ENCODE measurements around the gene FIZ1.

Gene FIZ1

GRCh38 chr19:55614711-55615542, 15.6 kb upstream of the FIZ1 start:
- no peak for DNase-seq (ENCODE audit: low read depth in 2 of 3, low spot score in 2 of 3)

GRCh38 chr19:55613930-55614710, 14.8 kb upstream of the FIZ1 start:
- DNase-seq (ENCODE audit: low read depth in 2 of 3, low spot score in 2 of 3), result no peak

DNA sequence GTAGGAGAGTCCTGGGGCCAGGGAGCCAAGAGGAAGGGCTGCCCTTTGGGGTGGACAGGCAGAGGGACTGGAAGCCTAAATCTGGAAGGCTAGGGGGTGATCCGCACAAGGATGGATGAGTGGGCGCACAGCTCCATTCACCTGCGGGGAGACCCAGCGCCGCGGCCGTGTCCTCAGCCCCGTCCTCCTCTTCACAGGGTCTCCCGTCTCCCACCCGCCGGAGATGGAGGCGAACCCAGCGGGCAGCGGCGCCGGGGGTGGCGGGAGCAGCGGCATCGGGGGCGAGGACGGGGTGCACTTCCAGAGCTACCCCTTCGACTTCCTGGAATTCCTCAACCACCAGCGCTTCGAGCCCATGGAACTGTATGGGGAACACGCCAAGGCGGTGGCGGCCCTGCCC, 14.1 kb upstream of the FIZ1 start:
- no peak for DNase-seq (ENCODE audit: low read depth in 2 of 3, low spot score in 2 of 3)

DNA sequence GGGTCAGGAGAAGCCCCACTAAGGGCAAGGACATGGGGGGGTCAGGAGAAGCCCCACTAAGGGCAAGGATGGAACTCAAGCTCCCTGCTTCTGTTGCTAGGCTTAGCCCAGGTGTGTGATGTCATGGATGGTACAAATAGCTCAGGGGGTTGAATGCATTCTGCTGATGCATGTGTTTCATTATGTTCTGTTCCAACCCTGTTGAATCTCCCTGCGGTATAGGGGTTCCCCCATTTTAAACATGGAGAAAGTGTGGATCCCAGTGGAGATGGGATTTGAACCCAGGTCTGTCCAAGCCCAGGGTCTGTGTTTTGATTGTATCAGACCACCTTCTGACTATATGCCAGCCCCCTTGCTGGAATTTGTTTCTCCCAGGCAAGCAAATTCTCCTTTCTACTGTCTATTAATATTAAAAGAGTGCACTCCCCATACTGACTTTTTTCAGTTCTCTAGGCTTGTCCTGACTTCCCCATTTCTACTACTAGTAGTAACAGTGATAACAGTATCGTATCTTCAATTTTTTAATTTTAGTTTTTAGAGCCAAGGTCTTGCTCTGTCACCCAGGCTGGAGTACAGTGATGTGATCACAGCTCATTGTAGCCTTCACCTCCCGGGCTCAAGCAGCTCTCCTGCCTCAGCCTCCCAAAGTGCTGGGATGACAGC, 12.8 kb upstream of the FIZ1 start:
- no peak for DNase-seq (ENCODE audit: low read depth in 2 of 3, low spot score in 2 of 3)

DNA sequence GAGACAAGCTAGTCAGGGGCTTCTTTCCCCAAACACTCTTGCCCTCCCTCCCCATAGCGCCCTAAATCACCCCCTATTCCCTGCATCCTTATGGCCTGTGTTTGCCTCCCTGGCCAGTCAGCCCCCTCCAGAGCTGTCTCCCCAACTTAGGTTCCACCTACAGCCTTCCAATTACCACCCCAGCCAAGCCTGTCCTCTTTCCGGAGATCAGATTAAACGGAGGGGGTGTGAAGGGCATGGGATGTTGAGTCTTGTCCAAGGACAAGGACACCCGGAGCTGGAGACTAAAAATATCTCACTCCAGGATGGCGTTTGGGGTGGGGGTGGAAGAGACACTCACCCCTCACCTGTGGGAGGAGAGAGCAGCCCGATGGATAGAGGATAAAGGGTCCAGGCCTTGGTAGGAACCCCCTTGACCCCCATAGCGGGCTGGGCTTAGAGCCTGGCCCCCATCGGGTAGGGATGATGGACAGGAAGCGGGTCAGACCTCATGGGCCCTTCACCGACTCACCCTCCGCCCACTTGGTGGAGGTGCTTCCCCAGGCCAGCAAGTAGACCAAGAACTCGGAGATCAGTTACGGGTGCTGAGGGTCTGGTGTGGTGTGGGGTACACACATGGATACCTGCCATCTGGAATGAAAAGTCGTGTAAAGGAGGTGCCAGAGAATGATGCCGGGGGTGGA, 12.1 kb upstream of the FIZ1 start:
- no peak for DNase-seq (ENCODE audit: low read depth in 2 of 3, low spot score in 2 of 3)

DNA sequence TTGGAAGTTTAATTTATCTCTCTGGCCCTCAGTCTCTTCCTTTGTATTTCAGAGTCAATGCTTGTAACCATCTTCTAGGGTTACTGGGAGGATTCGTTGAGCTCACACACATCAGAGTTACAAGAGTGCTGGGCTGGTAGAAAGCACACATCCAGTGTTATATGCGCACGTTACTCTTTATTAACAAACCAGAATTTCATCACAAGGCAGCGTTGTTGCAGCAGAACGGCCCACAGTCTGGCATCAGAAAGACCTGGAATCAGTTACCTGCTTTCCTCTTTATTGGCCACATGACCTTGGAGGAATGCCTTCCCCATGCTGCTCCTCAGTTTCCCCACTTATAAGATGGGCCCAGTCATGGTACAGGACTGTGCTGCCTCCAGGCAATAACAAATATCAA, 10.0 kb upstream of the FIZ1 start:
- no peak for DNase-seq (ENCODE audit: low read depth in 2 of 3, low spot score in 2 of 3)

DNA sequence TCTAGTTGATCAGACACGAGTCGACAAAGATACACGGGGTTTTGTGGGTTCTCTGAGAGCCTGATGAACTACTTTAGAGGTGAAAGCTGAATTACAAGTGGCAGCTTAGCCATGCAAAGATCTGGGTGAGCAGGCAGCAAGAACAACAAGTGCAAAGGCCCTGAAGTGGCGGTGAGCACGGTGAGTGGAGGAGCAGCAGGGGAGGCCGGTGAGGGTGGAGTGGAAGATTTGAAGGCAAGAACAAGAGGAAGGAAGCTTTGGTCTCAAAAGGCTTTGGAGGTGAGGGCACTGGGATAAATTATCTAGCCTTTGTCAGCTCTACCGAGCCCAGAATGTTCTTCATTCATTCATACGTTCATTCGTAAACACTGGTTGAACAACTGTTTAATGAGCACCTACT, 7.5 kb upstream of the FIZ1 start:
- DNase-seq (ENCODE audit: low read depth in 2 of 3, low spot score in 2 of 3), result no peak

DNA sequence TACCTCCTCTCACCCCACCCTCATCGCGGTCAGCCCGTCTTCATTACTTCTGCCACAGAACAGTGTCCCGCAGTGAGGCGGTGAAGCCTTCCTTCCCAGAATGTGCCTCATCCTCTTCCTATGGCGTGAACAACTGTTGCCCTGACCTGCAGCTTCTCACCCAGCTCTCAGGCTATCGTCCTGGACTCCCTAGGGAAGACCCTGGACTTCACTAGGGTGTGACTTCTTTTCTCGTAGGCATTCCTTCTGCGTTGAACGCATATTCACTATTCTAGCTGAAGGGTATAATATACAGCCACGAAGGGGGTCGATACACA, 7.1 kb upstream of the FIZ1 start:
- DNase-seq (ENCODE audit: low read depth in 2 of 3, low spot score in 2 of 3), result no peak

DNA sequence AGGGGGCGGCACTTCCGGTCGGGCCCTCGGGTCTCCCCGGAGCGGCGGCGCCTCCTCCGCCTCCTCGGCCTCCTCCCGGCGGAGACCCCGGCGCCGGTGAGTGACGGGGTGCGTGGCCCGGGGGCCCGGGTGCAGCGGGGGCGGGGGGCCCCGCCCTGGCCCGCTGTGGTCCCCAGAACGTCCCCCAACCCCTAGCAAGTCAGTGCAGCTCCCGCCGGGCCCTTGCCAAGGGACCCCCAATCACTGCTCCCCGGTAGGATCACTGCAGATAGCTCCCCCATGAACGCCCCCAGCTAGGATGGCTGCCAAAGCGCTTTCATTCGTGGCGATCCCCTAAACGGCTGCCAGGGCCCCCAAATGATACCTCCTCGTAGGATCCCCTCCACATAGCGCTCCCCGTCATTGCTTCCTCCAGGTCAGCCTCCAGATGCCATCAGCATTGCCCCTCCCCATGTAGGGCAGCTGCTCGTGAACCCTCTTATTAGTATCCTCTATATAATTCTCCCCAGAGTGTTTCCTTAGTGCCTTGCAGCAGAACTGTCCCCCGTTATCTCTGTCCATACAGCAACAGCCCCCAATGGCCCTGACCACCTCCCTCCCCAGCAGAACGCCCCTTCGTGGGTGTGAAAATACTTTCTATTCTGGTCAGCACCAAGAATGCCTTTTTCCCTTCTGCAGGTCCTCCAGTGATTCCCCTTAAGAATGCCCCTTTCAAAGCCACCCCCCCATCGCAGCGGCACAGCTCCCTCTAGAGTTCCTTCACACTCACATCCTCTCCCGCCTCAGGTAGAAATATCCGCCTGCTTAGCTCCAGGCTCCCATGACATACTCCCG, 6.5 kb upstream of the FIZ1 start, which contains the start of gene ZNF865:
TSS of gene ZNF865 (plus strand) at position 11 of the 834 bp plus-strand sequence. CDS start 7,972 bp downstream, outside the sequence.
- peak in 2 of 3 experiments; percentile 33 to 51 for DNase-seq (ENCODE audit: low read depth in 2 of 3, low spot score in 2 of 3)

DNA sequence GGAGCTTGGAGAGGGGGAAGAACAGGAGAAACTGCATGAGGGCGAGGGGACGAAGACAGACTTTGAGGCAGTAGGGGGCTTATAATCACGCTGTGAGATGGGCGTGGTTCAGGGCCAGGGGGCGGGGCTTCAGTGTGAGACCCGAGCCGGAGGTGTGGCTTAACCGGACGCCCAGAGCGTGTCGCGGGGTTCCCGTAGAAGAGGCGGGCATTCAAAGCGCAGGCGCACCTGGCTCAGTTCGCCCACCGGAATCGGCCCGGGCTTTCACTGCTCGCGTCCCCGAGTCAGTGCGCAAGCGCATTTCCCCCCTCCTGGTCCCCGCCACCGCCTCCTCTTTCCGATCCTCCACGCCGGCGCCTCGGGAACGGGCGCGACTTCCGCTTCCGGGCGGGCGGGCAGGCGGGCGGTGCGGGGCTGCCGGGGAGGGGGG, 5.9 kb upstream of the FIZ1 start:
- DNase-seq (ENCODE audit: low read depth in 2 of 3, low spot score in 2 of 3), result peak; percentile 91 to 99 (median 97)

- DNase-seq (ENCODE audit: low read depth in 2 of 3, low spot score in 2 of 3), result no peak
These were observed 4.4 kb upstream of the FIZ1 start for GRCh38 chr19:55603581-55604292.

DNA sequence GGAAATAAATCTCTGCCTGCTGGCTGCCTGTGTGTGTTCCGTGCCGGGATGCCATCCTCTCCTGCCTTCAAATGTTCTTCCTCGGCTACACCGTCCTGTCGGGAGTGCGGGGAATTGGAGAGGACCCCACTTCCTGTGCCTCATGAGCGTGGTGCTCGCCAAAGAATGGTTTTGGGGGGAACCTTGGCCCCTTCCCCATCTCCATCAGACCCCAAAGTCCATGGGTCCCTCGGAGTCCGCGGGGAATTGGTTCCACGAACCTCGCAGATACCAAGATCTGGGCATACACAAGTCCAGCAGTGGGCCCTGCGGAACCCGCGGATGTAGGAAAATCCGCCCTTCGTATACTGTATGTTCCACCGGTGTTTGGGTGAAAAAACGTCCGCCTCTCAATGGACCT, 3.8 kb upstream of the FIZ1 start:
- no peak for DNase-seq (ENCODE audit: low read depth in 2 of 3, low spot score in 2 of 3)

GRCh38 chr19:55602104-55603001, 3.0 kb upstream of the FIZ1 start:
- DNase-seq (ENCODE audit: low read depth in 2 of 3, low spot score in 2 of 3), result no peak

GRCh38 chr19:55601084-55601483, 1.8 kb upstream of the FIZ1 start:
- DNase-seq (ENCODE audit: low read depth in 2 of 3, low spot score in 2 of 3), result no peak

DNA sequence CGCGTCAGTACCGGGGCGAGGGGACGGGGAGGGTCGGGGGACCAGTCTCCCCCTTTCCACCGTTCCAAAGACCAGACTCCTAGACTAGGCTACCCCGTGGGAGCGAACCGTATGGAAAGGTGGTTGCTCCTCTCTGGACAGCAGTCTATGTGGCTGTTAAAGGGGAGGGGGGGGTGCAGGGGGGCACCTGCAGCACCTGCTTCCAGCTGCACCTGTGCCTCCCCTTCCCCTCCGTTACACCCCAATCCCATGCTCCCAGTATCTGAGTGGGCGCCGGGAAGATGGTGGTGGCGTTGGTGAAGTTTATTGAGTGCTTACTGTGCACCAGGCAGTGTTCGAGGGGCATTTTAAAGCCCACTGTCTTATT, 1.3 kb upstream of the FIZ1 start:
- DNase-seq (ENCODE audit: low read depth in 2 of 3, low spot score in 2 of 3), result no peak

DNA sequence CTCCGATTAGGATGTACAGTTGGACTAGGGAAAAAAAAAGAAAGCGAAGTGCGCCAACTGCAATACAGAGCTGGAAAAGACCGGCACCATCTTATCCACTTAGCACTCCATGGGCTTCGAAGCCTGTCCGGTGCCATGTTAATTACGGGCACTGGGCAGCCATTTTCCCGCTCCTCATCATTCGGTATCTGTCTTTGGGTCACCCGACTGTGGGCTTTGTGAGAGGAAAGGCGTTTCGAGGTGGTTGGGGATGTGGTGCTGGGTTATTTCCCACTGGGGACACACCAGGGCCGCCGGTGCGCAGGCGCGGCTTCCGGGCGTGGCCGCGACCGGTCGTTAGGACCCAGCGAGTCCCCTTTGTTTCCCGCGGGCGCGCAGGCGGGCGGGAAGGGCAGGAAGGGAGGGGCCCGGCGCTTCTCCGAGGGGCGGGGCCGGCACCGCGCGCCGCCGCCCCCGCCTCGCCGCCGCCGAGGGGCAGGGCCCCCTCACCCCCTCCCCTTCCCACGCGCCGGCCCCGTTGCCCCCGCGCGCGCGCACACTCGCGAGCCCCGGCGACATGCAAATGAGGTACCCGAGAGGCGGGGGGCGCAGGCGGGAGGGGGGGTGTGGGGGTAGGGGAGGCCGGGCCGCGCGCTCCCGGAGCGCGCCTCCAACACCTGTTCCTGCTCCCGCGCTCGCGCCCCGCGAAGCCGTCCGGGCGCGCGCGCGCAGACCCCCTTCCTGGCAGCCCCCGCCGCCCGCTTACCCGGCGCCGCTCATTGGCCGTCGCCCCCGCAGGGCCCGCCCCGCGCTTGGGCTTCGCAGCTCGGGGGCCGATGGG, 735 bp upstream of the FIZ1 start, which contains the start of gene ZNF524:
TSS of gene ZNF524 (plus strand) at position 447 of the 820 bp plus-strand sequence. CDS start 1,825 bp downstream, outside the sequence.
- peak; percentile 64 to 80 (median 65) for DNase-seq (ENCODE audit: low read depth in 2 of 3, low spot score in 2 of 3)

- peak; percentile 88 to 96 (median 93) for DNase-seq (ENCODE audit: low read depth in 2 of 3, low spot score in 2 of 3)
These were observed 424 bp downstream of the FIZ1 start for GRCh38 chr19:55598719-55599467.
